Stimulated activated CD4-positive, alpha-beta T cell treated with anti-CD3 and anti-CD28 coated beads, TNF-alpha, amount 100 ng/mL, for 4 hours (primary cell): ENCODE results near the gene TRIM65.

Experiments used
- DNase-seq, 3 experiments: peaks; one replicate each; pipeline ENCODE4 v3.0.0-alpha.2; 2020; ENCODE audit warnings: low read depth in 3 of 3

Gene TRIM65

GRCh38 chr17:75917917-75918445 lies 21.2 kb upstream of the TRIM65 start:
- no peak for DNase-seq

GRCh38 chr17:75917141-75917916 lies 20.6 kb upstream of the TRIM65 start:
- no peak for DNase-seq

- DNase-seq, result no peak
Observed at GRCh38 chr17:75915268-75915667, 18.5 kb upstream of the TRIM65 start.

- DNase-seq, result no peak
Observed at GRCh38 chr17:75914643-75915267, 18.0 kb upstream of the TRIM65 start.

- no peak for DNase-seq
Observed at GRCh38 chr17:75913537-75914210, 16.9 kb upstream of the TRIM65 start.

GRCh38 chr17:75910699-75911098 lies 13.9 kb upstream of the TRIM65 start:
- DNase-seq, result no peak

GRCh38 chr17:75909812-75910274 lies 13.1 kb upstream of the TRIM65 start:
- DNase-seq, result no peak

- DNase-seq, result no peak
Observed at GRCh38 chr17:75909051-75909811, 12.5 kb upstream of the TRIM65 start.

- no peak for DNase-seq
Observed at GRCh38 chr17:75908201-75908600, 11.4 kb upstream of the TRIM65 start.

- DNase-seq, result no peak
Observed at GRCh38 chr17:75906143-75906884, 9.6 kb upstream of the TRIM65 start.

GRCh38 chr17:75904749-75905521 lies 8.2 kb upstream of the TRIM65 start, which contains the start of gene MRPL38:
TSS of gene MRPL38 (minus strand) at chr17:75904884. CDS start at chr17:75904875, 9 bp downstream.
- DNase-seq, result peak; percentile 82 to 88 (median 87)

GRCh38 chr17:75902406-75902805 lies 5.7 kb upstream of the TRIM65 start:
- no peak for DNase-seq

GRCh38 chr17:75901727-75902126 lies 5.0 kb upstream of the TRIM65 start:
- DNase-seq, result no peak

- no peak for DNase-seq
Observed at GRCh38 chr17:75900691-75901533, 4.2 kb upstream of the TRIM65 start.

- DNase-seq, result no peak
Observed at GRCh38 chr17:75899767-75900468, 3.2 kb upstream of the TRIM65 start.

- DNase-seq, result no peak
Observed at GRCh38 chr17:75899353-75899752, 2.6 kb upstream of the TRIM65 start.

GRCh38 chr17:75898791-75899190 lies 2.0 kb upstream of the TRIM65 start:
- no peak for DNase-seq

- DNase-seq, result no peak
Observed at GRCh38 chr17:75898065-75898464, 1.3 kb upstream of the TRIM65 start.
